CD4-positive, alpha-beta memory T cell (primary cell): ENCODE results near the gene PIAS1. TPM values are rescaled to one million over a fixed set of nuclear protein-coding genes. Genes with fewer than 3 reads are reported as not detected.

Source experiments
- CTCF ChIA-PET: fragments of 350-600 bp; sonication (Branson Sonifier 250); formaldehyde crosslinking; loops from one replicate; lab custom pipeline; 2021; ENCODE audit warnings: inconsistent platforms; ENCODE audit not compliant: partially characterized antibody; lab: Charles Lee
- POLR2A ChIA-PET: fragments of 350-600 bp; sonication (Branson Sonifier 250); formaldehyde crosslinking; loops from one replicate; lab custom pipeline; 2021; ENCODE audit not compliant: partially characterized antibody; lab: Charles Lee
- DNase-seq, 5 donors: peaks; one replicate each; pipeline versions ENCODE4 v3.0.0 to v3.0.0-alpha.2; 2020 to 2022; ENCODE audit warnings: mixed read lengths in 1 of 5
- H3K27ac ChIP-seq: one replicate; pipeline ENCODE4 v1.7.0; 2013; ENCODE audit warnings: low read depth, low read length
- H3K27me3 ChIP-seq: 2 replicates; pipeline ENCODE4 v1.7.0; 2013; ENCODE audit warnings: mild to moderate bottlenecking, low read length, moderate library complexity; ENCODE audit not compliant: insufficient read depth
- H3K36me3 ChIP-seq: 2 replicates; pipeline ENCODE4 v1.7.0; 2013; ENCODE audit warnings: mild to moderate bottlenecking, low read length, moderate library complexity; ENCODE audit not compliant: insufficient read depth
- H3K4me1 ChIP-seq: 2 replicates; pipeline ENCODE4 v1.7.0; 2013; ENCODE audit warnings: mild to moderate bottlenecking, low read length, moderate library complexity; ENCODE audit not compliant: insufficient read depth
- H3K4me3 ChIP-seq, 2 donors: one replicate each; pipeline ENCODE4 v1.7.0; 2013; ENCODE audit warnings: low read length in 2 of 2, mild to moderate bottlenecking in 1 of 2
- H3K9me3 ChIP-seq, 2 donors: one replicate each; pipeline ENCODE4 v1.7.0; 2013; ENCODE audit warnings: low read length in 2 of 2, control low read depth in 1 of 2; ENCODE audit not compliant: control insufficient read depth in 1 of 2
- H3K27ac Mint-ChIP-seq, 7 donors: one replicate each; pipeline ENCODE4 v1.8.0; 2020 to 2021; ENCODE audit warnings: mixed read lengths in 7 of 7, mild to moderate bottlenecking in 6 of 7, inconsistent platforms in 3 of 7, moderate library complexity in 3 of 7
- H3K27me3 Mint-ChIP-seq, 2 donors: one replicate each; pipeline ENCODE4 v1.8.0; 2020 to 2021; ENCODE audit warnings: mixed read lengths in 2 of 2
- H3K36me3 Mint-ChIP-seq, 2 donors: one replicate each; pipeline ENCODE4 v1.8.0; 2020 to 2021; ENCODE audit warnings: mixed read lengths in 2 of 2, inconsistent platforms in 1 of 2, mild to moderate bottlenecking in 1 of 2
- H3K4me1 Mint-ChIP-seq, 4 donors: one replicate each; pipeline ENCODE4 v1.8.0; 2020 to 2021; ENCODE audit warnings: mixed read lengths in 4 of 4, mild to moderate bottlenecking in 1 of 4
- H3K4me3 Mint-ChIP-seq, 8 donors: one replicate each; pipeline ENCODE4 v1.8.0; 2020 to 2021; ENCODE audit warnings: mixed read lengths in 8 of 8, mild to moderate bottlenecking in 7 of 8, moderate library complexity in 6 of 8, inconsistent platforms in 3 of 8
- H3K9me3 Mint-ChIP-seq, 8 donors: one replicate each; pipeline ENCODE4 v1.8.0; 2020 to 2021; ENCODE audit warnings: mixed read lengths in 8 of 8, mild to moderate bottlenecking in 5 of 8, inconsistent platforms in 3 of 8, moderate library complexity in 1 of 8
- intact Hi-C: fragments of 100-400 bp; cut with micrococcal nuclease; formaldehyde crosslinking; loops from one replicate; pipeline ENCODE4 v1.15.1; 2023
- polyA plus RNA-seq, 2 donors: library from polyadenylated mRNA; unstranded; fragments of 300-500 nt; fragmentation: Illumina TruSeq; gene quantifications; one replicate each; pipeline ENCODE4 v1.2.3, GENCODE V29; 2021
- total RNA-seq, 2 experiments: library from RNA; stranded (reverse); gene quantifications; one replicate each; pipeline ENCODE4 v1.2.3, GENCODE V29; 2021

The PIAS1 gene
- total and polyA plus RNA-seq, 4 experiments from 2014 or later, result 86.0 to 149 (median 98.4) TPM

DNA sequence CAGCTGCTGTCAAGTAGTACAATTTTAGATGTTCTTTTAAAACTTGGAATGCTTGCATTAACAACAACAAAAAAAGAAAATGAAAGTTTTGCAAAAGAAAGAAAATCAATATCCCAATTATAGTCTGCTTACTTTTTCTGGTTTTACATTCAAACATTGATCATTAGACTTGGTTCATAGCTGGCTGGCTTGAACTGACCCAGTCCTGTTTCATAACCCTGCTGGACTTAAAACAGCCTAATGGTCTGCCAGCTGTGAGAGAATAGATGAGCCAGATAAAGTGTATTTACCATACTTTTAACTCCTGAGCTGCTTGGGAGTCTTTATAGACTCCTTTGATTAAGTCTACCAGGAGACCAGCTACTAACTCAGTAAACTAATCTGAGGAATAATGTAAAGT is 59.2 kb downstream of the PIAS1 start:
- no peak for DNase-seq
- intact Hi-C loops, result no loop called here
- H3K27me3 ChIP-seq, result no peaks in the 10 kb centered on the region
- H3K27ac ChIP-seq, result no peak overlapping the region
- ChIA-PET POLR2A (no interaction called here), CTCF (interaction anchor here (1.4 kb wide), 1 partner anchor 23 kb away, joined by 3 read pairs; no protein-coding TSS in a partner anchor)
- no peaks in the 10 kb centered on the region for H3K9me3 ChIP-seq
- no peaks in the 10 kb centered on the region for H3K36me3 ChIP-seq
- Mint-ChIP-seq H3K4me1 (peaks cover 57 to 82% (median 69%) of the 10 kb centered on the region in 4 donors), H3K27me3 (no peaks in the 10 kb centered on the region), H3K36me3 (peaks cover 10 to 12% of the 10 kb centered on the region in 2 donors), H3K9me3 (no peaks in the 10 kb centered on the region), H3K4me3 (peak overlapping the region in 6 of 8 donors; percentile 34 to 84 (median 62)), H3K27ac (peak overlapping the region in 3 of 7 donors; percentile 28 to 74 (median 43))
- H3K4me1 ChIP-seq, result peaks cover 41% of the 10 kb centered on the region
- H3K4me3 ChIP-seq, result no peak overlapping the region

DNA sequence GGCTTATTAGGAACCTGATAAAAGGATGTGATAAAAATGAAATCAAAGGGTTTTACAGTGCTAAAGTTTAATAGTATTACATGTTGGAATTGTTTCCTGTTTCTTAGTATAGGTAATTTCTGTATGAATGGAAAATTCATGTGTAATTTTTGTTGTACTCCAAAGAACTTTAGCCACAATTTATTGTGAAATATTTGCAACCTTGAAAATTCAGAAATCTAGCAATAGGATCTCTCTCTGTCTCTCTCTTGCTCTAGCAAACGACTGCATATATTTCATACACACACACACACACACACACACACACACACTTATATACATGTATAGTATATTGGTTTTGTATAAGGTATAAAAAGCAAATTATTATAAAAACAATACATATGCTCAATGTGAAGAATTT is 59.6 kb downstream of the PIAS1 start:
- H3K27ac ChIP-seq, result no peak overlapping the region
- Mint-ChIP-seq H3K27me3 (no peaks in the 10 kb centered on the region), H3K4me3 (peak overlapping the region; percentile 11 to 86 (median 68)), H3K4me1 (peaks cover 56 to 82% (median 68%) of the 10 kb centered on the region in 4 donors), H3K36me3 (peaks cover 9 to 12% of the 10 kb centered on the region in 2 donors), H3K9me3 (no peaks in the 10 kb centered on the region), H3K27ac (peak overlapping the region in 2 of 7 donors; percentile 28 to 74)
- POLR2A ChIA-PET, result no interaction called here
- H3K4me3 ChIP-seq, result no peak overlapping the region
- peaks cover 41% of the 10 kb centered on the region for H3K4me1 ChIP-seq
- CTCF ChIA-PET, result no interaction called here
- no peaks in the 10 kb centered on the region for H3K27me3 ChIP-seq
- no peak for DNase-seq
- intact Hi-C loops, result no loop called here
- no peaks in the 10 kb centered on the region for H3K9me3 ChIP-seq
- no peaks in the 10 kb centered on the region for H3K36me3 ChIP-seq

DNA sequence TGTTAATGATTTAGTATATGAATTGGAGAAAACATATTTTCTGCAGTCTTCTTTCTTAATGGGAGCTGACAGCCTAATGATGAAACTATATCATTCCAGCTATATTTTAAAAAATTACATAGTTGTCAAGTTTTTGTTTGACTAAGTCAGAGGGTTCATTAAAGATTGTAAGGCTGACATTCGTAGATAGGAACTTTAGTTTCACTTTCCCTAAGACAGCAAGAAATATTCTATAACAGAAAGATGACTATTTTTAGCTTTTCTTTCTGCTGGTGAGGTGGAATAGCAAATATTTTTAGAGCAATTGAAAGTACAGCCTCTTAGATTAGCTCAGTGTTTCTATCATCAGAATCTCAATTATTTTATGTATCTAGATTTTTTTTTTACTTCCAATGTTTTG is 60.2 kb downstream of the PIAS1 start:
- H3K36me3 ChIP-seq, result no peaks in the 10 kb centered on the region
- Mint-ChIP-seq H3K27ac (peak overlapping the region; percentile 4 to 85 (median 47)), H3K4me3 (peak overlapping the region; percentile 59 to 86 (median 82)), H3K4me1 (peaks cover 53 to 78% (median 66%) of the 10 kb centered on the region in 4 donors), H3K36me3 (peaks cover 8 to 14% of the 10 kb centered on the region in 2 donors), H3K27me3 (no peaks in the 10 kb centered on the region), H3K9me3 (no peaks in the 10 kb centered on the region)
- H3K4me3 ChIP-seq, result no peak overlapping the region
- DNase-seq, result peak in 3 of 5 donors; percentile 9 to 13 (median 12)
- H3K4me1 ChIP-seq, result peaks cover 41% of the 10 kb centered on the region
- POLR2A ChIA-PET, result no interaction called here
- no peaks in the 10 kb centered on the region for H3K9me3 ChIP-seq
- no peaks in the 10 kb centered on the region for H3K27me3 ChIP-seq
- intact Hi-C loops, result no loop called here
- H3K27ac ChIP-seq, result no peak overlapping the region
- CTCF ChIA-PET, result no interaction called here

DNA sequence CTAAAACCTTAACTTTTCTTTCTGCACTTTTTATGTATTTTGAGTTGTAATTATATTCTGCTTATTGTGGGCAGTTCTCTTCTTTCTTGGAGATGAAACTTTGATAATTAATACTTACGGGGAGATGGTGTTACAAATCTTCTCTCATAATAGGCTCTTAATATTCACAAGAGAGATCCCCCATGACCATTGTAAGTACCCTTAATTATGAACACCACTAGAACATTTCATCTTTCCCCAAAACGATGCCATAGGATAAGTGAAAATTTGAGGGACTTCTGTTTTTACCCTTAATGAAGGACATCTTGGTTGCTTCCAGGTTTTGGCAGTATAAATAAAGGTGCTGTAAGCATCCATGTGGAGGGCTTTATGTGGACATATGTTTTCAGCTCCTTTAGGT is 60.7 kb downstream of the PIAS1 start:
- Mint-ChIP-seq H3K9me3 (peaks cover 0 to 1% (median 0%) of the 10 kb centered on the region in 8 donors), H3K27me3 (no peaks in the 10 kb centered on the region), H3K27ac (peak overlapping the region; percentile 4 to 85 (median 68)), H3K4me3 (peak overlapping the region; percentile 59 to 86 (median 82)), H3K36me3 (peaks cover 13 to 19% of the 10 kb centered on the region in 2 donors), H3K4me1 (peaks cover 58 to 83% (median 70%) of the 10 kb centered on the region in 4 donors)
- no peak overlapping the region for H3K27ac ChIP-seq
- intact Hi-C loops, result no loop called here
- H3K4me1 ChIP-seq, result peaks cover 41% of the 10 kb centered on the region
- ChIA-PET CTCF (no interaction called here), POLR2A (no interaction called here)
- no peak for DNase-seq
- no peaks in the 10 kb centered on the region for H3K9me3 ChIP-seq
- peak overlapping the region in 1 of 2 donors; percentile 7 for H3K4me3 ChIP-seq
- no peaks in the 10 kb centered on the region for H3K27me3 ChIP-seq
- no peaks in the 10 kb centered on the region for H3K36me3 ChIP-seq

DNA sequence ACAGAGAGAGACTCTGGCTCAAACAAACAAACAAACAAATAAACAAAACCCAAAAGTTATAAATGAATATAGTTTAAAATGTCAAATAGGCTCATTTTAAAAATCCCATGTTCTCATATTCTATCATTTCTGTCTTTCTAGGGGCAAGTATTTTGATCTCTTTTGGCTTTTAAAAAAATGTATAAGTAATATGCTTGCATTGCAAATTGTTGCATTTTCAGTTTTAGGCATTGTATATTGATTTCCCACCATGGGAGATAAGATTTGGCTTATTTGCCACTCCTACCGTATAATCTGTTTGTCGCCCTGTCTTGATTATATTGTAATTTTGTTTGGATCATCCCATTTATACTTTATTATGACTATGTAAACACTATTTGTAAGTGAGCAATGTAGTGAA is 70.6 kb downstream of the PIAS1 start:
- no peak overlapping the region for H3K4me3 Mint-ChIP-seq
- peaks cover 38 to 52% of the 10 kb centered on the region in 2 donors for H3K36me3 Mint-ChIP-seq
- intact Hi-C loops, result no loop called here
- CTCF ChIA-PET, result no interaction called here
- Histone ChIP-seq H3K27me3 (no peaks in the 10 kb centered on the region), H3K9me3 (no peaks in the 10 kb centered on the region), H3K36me3 (no peaks in the 10 kb centered on the region), H3K4me3 (no peak overlapping the region), H3K4me1 (peaks cover 4% of the 10 kb centered on the region), H3K27ac (no peak overlapping the region)
- no peak overlapping the region for H3K27ac Mint-ChIP-seq
- POLR2A ChIA-PET, result no interaction called here
- peaks cover 30 to 56% (median 37%) of the 10 kb centered on the region in 4 donors for H3K4me1 Mint-ChIP-seq
- H3K27me3 Mint-ChIP-seq, result no peaks in the 10 kb centered on the region
- no peak for DNase-seq
- peaks cover 0 to 4% (median 0%) of the 10 kb centered on the region in 8 donors for H3K9me3 Mint-ChIP-seq

DNA sequence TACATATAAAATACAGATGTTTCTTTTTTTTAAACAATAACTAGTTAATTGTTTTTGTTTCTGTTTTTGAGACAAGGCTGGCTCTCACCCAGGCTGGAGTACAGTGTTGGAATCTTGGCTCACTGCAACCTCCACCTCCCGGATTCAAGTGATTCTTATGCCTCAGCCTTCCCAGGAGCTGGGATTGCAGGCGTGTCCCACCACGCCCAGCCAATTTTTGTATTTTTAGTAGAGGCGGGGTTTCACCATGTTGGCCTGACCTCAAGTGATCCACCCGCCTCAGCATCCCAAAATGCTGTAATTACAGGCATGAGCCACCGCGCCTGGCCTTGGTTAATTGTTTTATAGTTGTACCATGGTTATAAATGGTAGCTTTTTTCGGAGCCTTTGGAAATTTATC is 72.3 kb downstream of the PIAS1 start:
- no peak overlapping the region for H3K27ac Mint-ChIP-seq
- H3K4me1 ChIP-seq, result no peaks in the 10 kb centered on the region
- peaks cover 20 to 42% (median 29%) of the 10 kb centered on the region in 4 donors for H3K4me1 Mint-ChIP-seq
- no peaks in the 10 kb centered on the region for H3K27me3 Mint-ChIP-seq
- DNase-seq, result no peak
- no peak overlapping the region for H3K4me3 Mint-ChIP-seq
- peaks cover 0 to under 1% (median 0%) of the 10 kb centered on the region in 8 donors for H3K9me3 Mint-ChIP-seq
- POLR2A ChIA-PET, result no interaction called here
- no peak overlapping the region for H3K27ac ChIP-seq
- no peaks in the 10 kb centered on the region for H3K36me3 ChIP-seq
- intact Hi-C loops, result no loop called here
- CTCF ChIA-PET, result no interaction called here
- peaks cover 26 to 35% of the 10 kb centered on the region in 2 donors for H3K36me3 Mint-ChIP-seq
- H3K4me3 ChIP-seq, result no peak overlapping the region
- H3K9me3 ChIP-seq, result no peaks in the 10 kb centered on the region
- H3K27me3 ChIP-seq, result no peaks in the 10 kb centered on the region

DNA sequence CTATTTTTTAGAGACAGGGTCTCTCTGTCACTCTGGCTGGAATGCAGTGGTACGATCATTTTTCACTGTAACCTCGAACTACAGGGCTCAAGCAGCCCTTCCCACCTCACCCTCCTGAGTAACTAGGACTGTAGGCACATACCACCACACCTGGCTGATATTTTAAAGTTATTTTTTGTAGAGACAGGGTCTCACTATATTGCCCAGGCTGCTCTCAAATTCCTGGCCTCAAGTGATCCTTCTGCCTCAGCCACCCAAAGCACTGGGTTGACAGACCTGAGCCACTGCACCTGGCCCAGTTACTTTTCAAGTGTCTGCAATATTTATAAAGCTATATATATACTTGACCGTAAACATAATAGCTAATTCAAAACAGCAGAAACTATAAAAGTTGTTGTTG is 75.0 kb downstream of the PIAS1 start:
- Histone ChIP-seq H3K9me3 (no peaks in the 10 kb centered on the region), H3K4me3 (no peak overlapping the region), H3K27ac (no peak overlapping the region), H3K36me3 (no peaks in the 10 kb centered on the region), H3K4me1 (no peaks in the 10 kb centered on the region), H3K27me3 (no peaks in the 10 kb centered on the region)
- Mint-ChIP-seq H3K27me3 (no peaks in the 10 kb centered on the region), H3K9me3 (no peaks in the 10 kb centered on the region), H3K4me1 (peaks cover 17 to 38% (median 26%) of the 10 kb centered on the region in 4 donors), H3K36me3 (peaks cover 18 to 24% of the 10 kb centered on the region in 2 donors), H3K4me3 (no peak overlapping the region), H3K27ac (no peak overlapping the region)
- ChIA-PET CTCF (no interaction called here), POLR2A (no interaction called here)
- no peak for DNase-seq
- intact Hi-C loops, result no loop called here
